SH-SY5Y (cell line): ENCODE data around the gene RYR1.

Source experiments
- GATA2 ChIP-seq: IDR thresholded peaks from 2 replicates; pipeline ENCODE4 v1.6.1; 2011; ENCODE audit warnings: mild to moderate bottlenecking, low read depth, low read length
- GATA3 ChIP-seq: IDR thresholded peaks from 2 replicates; pipeline ENCODE4 v1.6.1; 2011; ENCODE audit warnings: low read depth, mild to moderate bottlenecking, low read length, moderate library complexity

DNA sequence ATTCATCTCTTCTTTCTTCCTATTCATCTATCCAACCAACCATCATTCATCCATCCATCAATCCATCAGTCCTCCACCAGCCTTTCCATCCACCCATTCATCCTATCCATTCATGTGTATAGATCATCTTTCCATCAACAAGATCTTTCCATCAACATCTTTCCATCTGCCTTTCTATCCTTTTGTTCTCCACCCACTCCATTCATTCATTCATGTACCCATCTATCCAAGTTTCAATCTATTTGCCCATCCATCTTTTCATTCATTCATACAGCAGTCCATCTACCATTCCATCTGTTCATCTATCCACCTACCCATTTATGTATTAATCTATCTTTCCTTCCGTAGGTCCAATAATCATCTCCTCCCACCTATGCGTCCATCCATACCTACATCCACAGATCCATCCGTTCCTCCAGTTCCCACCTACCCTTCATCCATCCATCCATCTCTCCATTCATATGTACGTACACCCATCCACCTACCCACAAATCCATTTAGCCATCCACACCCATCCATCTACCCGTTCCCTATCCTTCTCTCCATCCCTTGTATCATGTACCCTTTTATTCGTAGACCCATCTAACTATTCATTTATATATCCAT lies 53.3 kb downstream of the RYR1 start:
- TF ChIP-seq GATA3, result no peak
- no peak for TF ChIP-seq GATA2
